Heart right ventricle (tissue), 16 donors: ENCODE data around the gene C6orf47. TPM values are rescaled to one million over a fixed set of nuclear protein-coding genes. Genes with fewer than 3 reads are reported as not detected.

Source experiments
- ATAC-seq, 8 donors: fragments of 200-7000 bp; cut with Tn5 transposase; one replicate each; pipeline ENCODE4 v1.9.1; 2020; ENCODE audit warnings: mild to moderate bottlenecking in 8 of 8, moderate library complexity in 8 of 8, moderate number of reproducible peaks in 1 of 8
- DNase-seq, 2 donors: peaks; one replicate each; pipeline ENCODE4 v3.0.0-alpha.2; 2020
- H3K27ac ChIP-seq, 10 donors: fragments of 200-600 bp; sonication (generic) in 2 of 10; one replicate each; pipeline versions ENCODE4 v1.5.0 to v1.8.0; 2020 to 2022; ENCODE audit warnings: mild to moderate bottlenecking in 3 of 10
- H3K27me3 ChIP-seq, 7 donors: fragments of 200-600 bp; one replicate each; pipeline ENCODE4 v1.8.0; 2021 to 2022; ENCODE audit warnings: mild to moderate bottlenecking in 2 of 7
- H3K36me3 ChIP-seq, 9 donors: fragments of 200-600 bp; sonication (generic) in 1 of 9; one replicate each; pipeline versions ENCODE4 v1.5.0 to v1.8.0; 2020 to 2022; ENCODE audit warnings: mild to moderate bottlenecking in 2 of 9
- H3K4me1 ChIP-seq, 9 donors: fragments of 200-600 bp; sonication (generic) in 1 of 9; one replicate each; pipeline versions ENCODE4 v1.5.0 to v1.8.0; 2020 to 2022; ENCODE audit warnings: mild to moderate bottlenecking in 4 of 9
- H3K4me3 ChIP-seq, 10 donors: fragments of 200-600 bp; sonication (generic) in 2 of 10; one replicate each; pipeline versions ENCODE4 v1.5.0 to v1.8.0; 2020 to 2022; ENCODE audit warnings: mild to moderate bottlenecking in 7 of 10, moderate library complexity in 2 of 10
- H3K9me3 ChIP-seq, 11 donors: fragments of 200-600 bp in 10 of 11; sonication (generic) in 2 of 11; one replicate each; pipeline versions ENCODE4 v1.5.0 to v1.8.0; 2013 to 2022; ENCODE audit warnings: mild to moderate bottlenecking in 2 of 11, control low read depth in 1 of 11, moderate library complexity in 1 of 11
- CTCF ChIP-seq, 9 donors: fragments of 200-600 bp; sonication (generic) in 2 of 9; IDR thresholded peaks; one replicate each; pipeline versions ENCODE4 v1.5.0 to v1.8.0; 2021 to 2022; ENCODE audit warnings: antibody characterized with exemption in 9 of 9, mild to moderate bottlenecking in 5 of 9, moderate library complexity in 1 of 9
- WGBS, 2 donors: extraction: QIAGEN DNeasy Blood & Tissue Kit; methylation state at CpG; one replicate each; pipeline ENCODE4 v1.1.7; 2013; ENCODE audit warnings: inconsistent platforms in 1 of 2; 5-methylcytosine and 5-hydroxymethylcytosine counted together
- intact Hi-C, 10 donors: fragments of 100-400 bp; cut with DNase I; formaldehyde crosslinking; loops; one replicate each; pipeline versions ENCODE4 v1.11.1 to v1.14.2; 2022
- polyA plus RNA-seq, 2 donors: library from polyadenylated mRNA; stranded (reverse); fragments of 200-250 nt; gene quantifications; one replicate each; pipeline ENCODE4 v1.2.3, GENCODE V29; 2013
- total RNA-seq, 10 donors: library from RNA; stranded (reverse); fragmentation: NEBNext Ultra II Directional in 3 of 10; extraction: Animal tissue kit (Norgen Biotek cat#: 25700) in 3 of 10; gene quantifications; one replicate each; pipeline versions ENCODE4 v1.2.1 to v1.2.4, GENCODE V29; 2021 to 2023
- donor health status: Arrhythmogenic right ventricular cardiomyopathy.
- donor health status: ischemic (EF 13 %, LVEDD 7.1; RV severe dilation, severe dysfunction).
- donor health status: healthy with polysubstance abuse.
- donor health status: DM: no; HTN: yes; CAD: no.
- donor health status: DM: no; HTN: no; CAD: no.
- donor health status: ischemic (EF 25% LVEDD 6.9; RV normal size, moderate dysfunction).
- donor health status: ischemic (EF 25% LVEDD 5.7; RV mildly dilated, moderate dysfunction).
- donor health status: healthy.
- donor health status: DM: yes; HTN: yes; CAD: no.
- donor health status: Ischemic cardiomyopathy.
- donor health status: ischemic (EF 35%, LVEDD 5.7; RV mildly dilated, moderate dysfunction).
- donor health status: nonischemic (EF 11% LVEDD 7.7; RV severe dilation, severe dysfunction).
- donor health status: DM: yes; HTN: yes; CAD: no.
- donor health status: PGD.
- donor health status: ischemic (EF 29% LVEDD 5.4; RV normal size, mild dysfunction).
- donor health status: nonischemic (EF 23%, LVEDD 6.1; RV moderate dilation, normal function).

C6orf47 gene
- total and polyA plus RNA-seq, 12 donors: 15.9 to 23.3 (median 18.1) TPM

- ATAC-seq: peak; percentile 84 to 94 (median 92)
- Histone ChIP-seq H3K4me1 (peaks cover 5 to 27% (median 22%) of the 10 kb centered on the region in 9 donors), H3K36me3 (peaks cover 0 to 19% (median 0%) of the 10 kb centered on the region in 9 donors), H3K4me3 (peak within 1 kb of the TSS; percentile 42 to 68 (median 58)), H3K9me3 (no peaks in the 10 kb centered on the region), H3K27me3 (no peaks in the 10 kb centered on the region), H3K27ac (peak within 1 kb of the TSS in 9 of 10 donors; percentile 34 to 84 (median 66))
- intact Hi-C loops: loop anchor here in 9 of 10 donors (1.0 to 10.0 kb wide), 13 partner anchors 47 to 277 kb away; partner anchors contain the start of genes CFB (in 1 of the 9), CLIC1 (in 1 of the 9), DDAH2 (in 1 of the 9) and NELFE (in 1 of the 9)
- peak; percentile 79 to 86 for DNase-seq
- TF ChIP-seq CTCF (IDR thresholded peaks at IDR 0.05): peak; percentile 46 to 87 (median 78)
- 12 to 13% methylated on average over 17 of the region's 17 CpGs for WGBS, 2 donors
Measured at GRCh38 chr6:31680226-31681134, 19.9 kb upstream of the C6orf47 start, which contains the start of gene LY6G5C. Gene LY6G5C (minus strand): TSS chr6:31681067. CDS start chr6:31680373, 694 bp downstream.

- no peak for TF ChIP-seq CTCF (IDR thresholded peaks at IDR 0.05)
- Histone ChIP-seq H3K36me3 (peaks cover 0 to 27% (median 4%) of the 10 kb centered on the region in 9 donors), H3K4me3 (no peak overlapping the region), H3K9me3 (no peaks in the 10 kb centered on the region), H3K27ac (no peak overlapping the region), H3K4me1 (peaks cover 5 to 22% (median 17%) of the 10 kb centered on the region in 9 donors), H3K27me3 (no peaks in the 10 kb centered on the region)
- DNase-seq (no peak), ATAC-seq (no peak)
- intact Hi-C loops: loop anchor here in 3 of 10 donors (5.0 to 10.0 kb wide), 3 partner anchors 159 to 274 kb away; partner anchors contain the start of gene CFB (in 1 of the 3)
- WGBS, 2 donors: 78% methylated on average over 8 of the region's 8 CpGs
Measured at GRCh38 chr6:31677955-31678354, 17.4 kb upstream of the C6orf47 start.

- DNase-seq (no peak), ATAC-seq (no peak)
- no peaks in the 10 kb centered on the region for H3K27me3 ChIP-seq
- H3K36me3 ChIP-seq: peaks cover 0 to 37% (median 5%) of the 10 kb centered on the region in 9 donors
- intact Hi-C loops: loop anchor here in 3 of 10 donors (5.0 to 10.0 kb wide), 3 partner anchors 160 to 275 kb away; partner anchors contain the start of gene CFB (in 1 of the 3)
- H3K4me1 ChIP-seq: peaks cover 5 to 18% (median 15%) of the 10 kb centered on the region in 9 donors
- 65 to 69% methylated on average over 6 of the region's 6 CpGs for WGBS, 2 donors
- TF ChIP-seq CTCF (IDR thresholded peaks at IDR 0.05): no peak
- no peak overlapping the region for H3K4me3 ChIP-seq
- H3K27ac ChIP-seq: no peak overlapping the region
- H3K9me3 ChIP-seq: no peaks in the 10 kb centered on the region
Measured at GRCh38 chr6:31676904-31677303, 16.3 kb upstream of the C6orf47 start.

- WGBS, 2 donors: 79 to 86% methylated on average over 4 of the region's 4 CpGs
- H3K4me3 ChIP-seq: no peak overlapping the region
- no peak overlapping the region for H3K27ac ChIP-seq
- ATAC-seq (no peak), DNase-seq (no peak)
- no peak for TF ChIP-seq CTCF (IDR thresholded peaks at IDR 0.05)
- no peaks in the 10 kb centered on the region for H3K27me3 ChIP-seq
- intact Hi-C loops: loop anchor here in 3 of 10 donors (5.0 to 10.0 kb wide), 3 partner anchors 161 to 276 kb away; partner anchors contain the start of gene CFB (in 1 of the 3)
- H3K36me3 ChIP-seq: peaks cover 0 to 42% (median 10%) of the 10 kb centered on the region in 9 donors
- H3K9me3 ChIP-seq: no peaks in the 10 kb centered on the region
- peaks cover 5 to 14% (median 12%) of the 10 kb centered on the region in 9 donors for H3K4me1 ChIP-seq
Measured at GRCh38 chr6:31676322-31676903, 15.8 kb upstream of the C6orf47 start.
